ENCODE data around the gene GDF2. TPM values are rescaled to one million over a fixed set of nuclear protein-coding genes. Genes with fewer than 3 reads are reported as not detected.

Gene GDF2
- total RNA-seq, 1 donor from 2014 or later: not detected

- Mint-ChIP-seq H3K36me3 (ENCODE audit: low read depth) (no peaks in the 10 kb centered on the region), H3K4me3 (ENCODE audit: unreplicated experiment) (no peak overlapping the region), H3K27me3 (ENCODE audit: low read depth) (peaks cover 21% of the 10 kb centered on the region), H3K9me3 (ENCODE audit: low read depth) (no peaks in the 10 kb centered on the region), H3K27ac (ENCODE audit: unreplicated experiment) (no peak overlapping the region), H3K4me1 (ENCODE audit: low read depth) (peaks cover 2% of the 10 kb centered on the region)
- TF ChIP-seq CTCF (IDR thresholded peaks at IDR 0.05): no peak
- DNase-seq (ENCODE audit: low spot score): peak; percentile 59
Measured at GRCh38 chr10:47331491-47331890, 9.2 kb downstream of the GDF2 start.

GRCh38 chr10:47331954-47332353 is 9.7 kb downstream of the GDF2 start:
- TF ChIP-seq CTCF (IDR thresholded peaks at IDR 0.05): no peak
- no peaks in the 10 kb centered on the region for H3K36me3 Mint-ChIP-seq (ENCODE audit: low read depth)
- no peak overlapping the region for H3K27ac Mint-ChIP-seq (ENCODE audit: unreplicated experiment)
- H3K9me3 Mint-ChIP-seq (ENCODE audit: low read depth): no peaks in the 10 kb centered on the region
- H3K4me1 Mint-ChIP-seq (ENCODE audit: low read depth): peaks cover 2% of the 10 kb centered on the region
- peaks cover 21% of the 10 kb centered on the region for H3K27me3 Mint-ChIP-seq (ENCODE audit: low read depth)
- peak; percentile 25 for DNase-seq (ENCODE audit: low spot score)
- no peak overlapping the region for H3K4me3 Mint-ChIP-seq (ENCODE audit: unreplicated experiment)

DNA sequence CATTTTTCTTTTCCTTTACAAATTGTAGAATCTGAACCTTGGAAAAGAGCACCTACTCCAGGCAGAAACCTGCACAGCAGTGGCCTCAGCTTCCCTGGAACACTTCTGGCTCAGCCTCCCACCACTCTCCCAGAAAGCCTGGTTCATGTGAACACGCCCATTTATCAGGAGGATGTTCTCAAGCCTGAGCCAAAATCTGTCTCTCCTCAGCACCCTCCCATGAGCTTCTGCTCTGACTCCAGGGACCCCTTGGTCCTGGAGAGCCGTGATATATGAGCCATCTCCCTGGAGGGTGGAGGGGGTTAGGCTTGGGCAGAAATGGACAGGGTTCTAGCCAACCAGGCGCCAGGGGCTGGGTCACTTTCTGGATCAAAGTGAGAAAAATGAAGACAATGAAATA is 10.1 kb downstream of the GDF2 start:
- Mint-ChIP-seq H3K27me3 (ENCODE audit: low read depth) (peaks cover 21% of the 10 kb centered on the region), H3K4me3 (ENCODE audit: unreplicated experiment) (no peak overlapping the region), H3K4me1 (ENCODE audit: low read depth) (peaks cover 2% of the 10 kb centered on the region), H3K9me3 (ENCODE audit: low read depth) (no peaks in the 10 kb centered on the region), H3K27ac (ENCODE audit: unreplicated experiment) (no peak overlapping the region), H3K36me3 (ENCODE audit: low read depth) (no peaks in the 10 kb centered on the region)
- peak; percentile 22 for DNase-seq (ENCODE audit: low spot score)
- no peak for TF ChIP-seq CTCF (IDR thresholded peaks at IDR 0.05)

DNA sequence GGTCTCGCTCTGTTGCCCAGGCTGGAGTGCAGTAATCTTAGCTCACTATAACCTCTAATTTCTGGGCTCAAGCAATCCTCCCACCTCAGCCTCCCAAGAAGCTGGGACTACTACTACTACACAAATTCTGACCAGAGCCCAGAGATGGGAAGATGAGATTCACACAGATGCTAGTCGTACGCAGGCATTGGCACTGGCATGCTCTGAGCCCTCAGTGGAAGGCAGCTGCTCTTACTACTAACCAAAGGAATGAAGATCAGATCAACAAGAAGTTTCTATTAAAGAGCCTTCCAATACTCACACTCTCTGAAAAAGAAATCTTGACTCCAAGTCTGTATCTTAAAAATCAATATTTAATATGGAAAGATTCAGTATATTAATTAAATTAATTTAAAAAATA is 10.7 kb downstream of the GDF2 start:
- H3K27ac Mint-ChIP-seq (ENCODE audit: unreplicated experiment): no peak overlapping the region
- TF ChIP-seq CTCF (IDR thresholded peaks at IDR 0.05): no peak
- H3K4me1 Mint-ChIP-seq (ENCODE audit: low read depth): peaks cover 2% of the 10 kb centered on the region
- no peak for DNase-seq (ENCODE audit: low spot score)
- no peaks in the 10 kb centered on the region for H3K36me3 Mint-ChIP-seq (ENCODE audit: low read depth)
- no peak overlapping the region for H3K4me3 Mint-ChIP-seq (ENCODE audit: unreplicated experiment)
- H3K27me3 Mint-ChIP-seq (ENCODE audit: low read depth): peaks cover 25% of the 10 kb centered on the region
- no peaks in the 10 kb centered on the region for H3K9me3 Mint-ChIP-seq (ENCODE audit: low read depth)

DNA sequence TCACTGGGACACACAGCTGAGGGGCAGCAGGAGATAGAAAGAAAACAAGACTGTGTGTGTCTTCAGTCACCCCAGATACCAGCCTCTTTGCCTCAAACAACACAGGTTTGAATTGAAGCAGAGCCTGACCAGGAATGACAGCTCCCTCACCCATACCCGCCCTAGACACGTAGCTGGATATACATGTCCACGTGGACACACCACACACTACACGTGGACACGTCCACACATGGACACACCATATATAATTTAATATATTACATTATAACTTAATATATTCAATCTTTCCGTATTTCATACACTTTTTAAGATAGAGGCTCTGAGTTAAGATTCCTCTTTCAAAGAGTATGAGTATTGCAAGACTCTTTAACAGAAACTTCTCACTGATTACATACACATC is 11.3 kb downstream of the GDF2 start:
- Mint-ChIP-seq H3K36me3 (ENCODE audit: low read depth) (no peaks in the 10 kb centered on the region), H3K27ac (ENCODE audit: unreplicated experiment) (no peak overlapping the region), H3K27me3 (ENCODE audit: low read depth) (peaks cover 25% of the 10 kb centered on the region), H3K9me3 (ENCODE audit: low read depth) (no peaks in the 10 kb centered on the region), H3K4me1 (ENCODE audit: low read depth) (peaks cover 2% of the 10 kb centered on the region), H3K4me3 (ENCODE audit: unreplicated experiment) (no peak overlapping the region)
- peak; percentile 26 for DNase-seq (ENCODE audit: low spot score)
- no peak for TF ChIP-seq CTCF (IDR thresholded peaks at IDR 0.05)
